BLaER1 (cell line): Measurements from ENCODE around the gene STXBP1.

Source experiments
- H3K27ac ChIP-seq: shearing (Covaris generic); formaldehyde crosslinking; 2 replicates; pipeline ENCODE4 v1.8.1; 2022
- H3K27me3 ChIP-seq: shearing (Covaris generic); formaldehyde crosslinking; 2 replicates; pipeline ENCODE4 v1.8.1; 2022
- H3K36me3 ChIP-seq: shearing (Covaris generic); formaldehyde crosslinking; 2 replicates; pipeline ENCODE4 v1.8.1; 2022
- H3K4me1 ChIP-seq: shearing (Covaris generic); formaldehyde crosslinking; 2 replicates; pipeline ENCODE4 v1.8.1; 2022
- H3K4me2 ChIP-seq: shearing (Covaris generic); formaldehyde crosslinking; 2 replicates; pipeline ENCODE4 v1.8.1; 2022
- H3K4me3 ChIP-seq: shearing (Covaris generic); formaldehyde crosslinking; 2 replicates; pipeline ENCODE4 v1.8.1; 2022
- H3K9ac ChIP-seq: shearing (Covaris generic); formaldehyde crosslinking; 2 replicates; pipeline ENCODE4 v1.8.1; 2022
- H3K9me3 ChIP-seq: shearing (Covaris generic); formaldehyde crosslinking; 2 replicates; pipeline ENCODE4 v1.8.1; 2022
- H4K20me1 ChIP-seq: shearing (Covaris generic); formaldehyde crosslinking; 2 replicates; pipeline ENCODE4 v1.8.1; 2022
- Cebpa-rat ChIP-seq: shearing (Covaris generic); IDR thresholded peaks from 2 replicates; pipeline ENCODE4 v1.8.1; 2022

STXBP1 gene

DNA sequence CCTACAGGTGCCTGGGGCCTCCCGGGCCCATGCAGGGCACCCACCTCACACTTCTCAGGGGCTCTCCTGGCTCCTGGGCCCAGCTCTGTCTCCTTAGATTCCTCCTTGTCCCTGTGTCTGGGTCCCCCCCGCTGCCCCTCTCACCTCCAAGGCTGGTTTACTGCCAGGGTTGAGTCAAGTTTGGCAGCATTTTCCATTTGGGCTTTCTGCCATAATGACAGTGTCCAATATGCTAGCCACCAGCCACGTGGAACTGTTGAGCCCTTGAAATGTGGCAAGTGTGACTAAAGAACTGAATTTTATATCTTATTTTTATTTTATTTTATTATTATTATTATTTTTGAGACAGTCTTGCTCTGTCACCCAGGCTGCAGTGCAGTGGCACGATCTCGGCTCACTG is 105.7 kb downstream of the STXBP1 start:
- H3K4me2 ChIP-seq: peak overlapping the region; percentile 95
- peak overlapping the region; percentile 28; the same call in 1 of the 2 replicates for H3K27ac ChIP-seq
- TF ChIP-seq Cebpa-rat: no peak
- H4K20me1 ChIP-seq: peaks cover 18% of the 10 kb centered on the region
- peaks cover 71% of the 10 kb centered on the region for H3K4me1 ChIP-seq
- no peaks in the 10 kb centered on the region for H3K27me3 ChIP-seq
- H3K9me3 ChIP-seq: no peaks in the 10 kb centered on the region
- H3K4me3 ChIP-seq: no peak overlapping the region
- H3K36me3 ChIP-seq: no peaks in the 10 kb centered on the region
- H3K9ac ChIP-seq: 0 out of 2 replicates have a peak overlapping the region, but pooled peaks have one; percentile 48

DNA sequence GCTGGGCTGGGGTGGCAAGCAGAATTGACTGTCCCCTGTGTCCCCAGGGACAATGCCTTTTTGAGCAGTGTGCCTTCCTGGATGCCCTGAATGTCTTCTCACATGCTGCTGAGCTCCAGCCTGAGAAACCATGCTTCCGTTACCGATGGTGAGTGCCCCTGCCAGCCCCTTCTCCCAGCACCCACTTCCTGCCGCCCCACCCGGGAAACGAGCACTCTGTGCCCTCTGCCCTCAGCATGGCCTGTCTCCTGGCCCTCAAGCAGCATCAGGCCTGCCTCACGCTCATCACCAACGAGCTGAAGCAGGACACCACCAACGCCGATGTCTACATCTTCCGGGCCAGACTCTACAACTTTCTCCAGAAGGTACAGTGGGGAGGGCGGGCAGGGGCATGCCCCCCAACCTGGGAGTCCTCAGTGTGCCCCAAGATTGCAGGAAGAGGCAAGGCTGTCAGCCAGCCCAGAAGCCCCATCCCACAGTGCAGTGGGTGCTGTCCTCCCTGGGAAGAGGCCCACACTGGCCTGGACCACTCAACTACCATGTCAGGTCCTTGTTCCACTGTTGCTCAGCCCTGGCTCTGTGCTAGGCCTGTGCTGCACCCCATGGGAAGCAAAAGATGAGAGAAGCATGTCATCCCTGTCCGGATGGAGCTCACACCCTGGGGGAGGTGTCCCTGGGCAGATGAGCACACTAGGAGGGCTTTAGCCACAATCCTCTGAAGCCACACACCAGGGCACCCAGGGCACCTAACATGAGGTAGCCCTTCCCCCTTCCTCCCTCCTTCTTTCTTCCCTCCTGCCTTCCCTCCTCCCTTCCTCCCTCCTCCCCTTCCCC is 108.2 kb downstream of the STXBP1 start:
- Histone ChIP-seq H3K27ac (peak overlapping the region; percentile 86), H3K9me3 (no peaks in the 10 kb centered on the region), H3K36me3 (0 out of 2 replicates have a peak, but pooled peaks cover 3% of the 10 kb centered on the region), H3K4me2 (peak overlapping the region; percentile 89), H4K20me1 (no peaks in the 10 kb centered on the region), H3K4me3 (peak overlapping the region; percentile 46), H3K9ac (peak overlapping the region; percentile 69), H3K27me3 (no peaks in the 10 kb centered on the region), H3K4me1 (peaks cover 80% of the 10 kb centered on the region)
- no peak for TF ChIP-seq Cebpa-rat

DNA sequence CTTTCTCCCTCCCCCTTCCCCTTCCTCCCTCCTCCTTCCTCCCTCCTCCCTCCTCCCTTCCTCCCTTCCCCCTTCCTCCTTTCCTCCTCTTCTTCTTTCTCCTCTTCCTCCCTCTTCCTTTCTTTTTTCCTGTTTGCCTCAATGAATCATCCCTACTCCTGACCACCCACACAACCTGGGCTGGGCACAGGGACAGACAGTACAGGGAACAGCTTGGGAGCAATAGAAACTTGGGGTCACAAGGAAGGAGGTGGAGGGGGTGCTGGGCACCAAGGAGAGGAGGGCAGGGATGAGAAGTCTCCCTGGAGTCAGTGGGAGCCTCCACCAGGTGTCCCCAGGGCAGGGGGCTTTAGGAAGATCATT is 108.8 kb downstream of the STXBP1 start:
- Histone ChIP-seq H3K4me2 (peak overlapping the region; percentile 89), H3K27me3 (no peaks in the 10 kb centered on the region), H3K36me3 (0 out of 2 replicates have a peak, but pooled peaks cover 3% of the 10 kb centered on the region), H3K4me1 (peaks cover 79% of the 10 kb centered on the region), H3K9me3 (no peaks in the 10 kb centered on the region), H3K27ac (peak overlapping the region; percentile 65), H3K4me3 (no peak overlapping the region), H3K9ac (no peak overlapping the region), H4K20me1 (no peaks in the 10 kb centered on the region)
- TF ChIP-seq Cebpa-rat: no peak

DNA sequence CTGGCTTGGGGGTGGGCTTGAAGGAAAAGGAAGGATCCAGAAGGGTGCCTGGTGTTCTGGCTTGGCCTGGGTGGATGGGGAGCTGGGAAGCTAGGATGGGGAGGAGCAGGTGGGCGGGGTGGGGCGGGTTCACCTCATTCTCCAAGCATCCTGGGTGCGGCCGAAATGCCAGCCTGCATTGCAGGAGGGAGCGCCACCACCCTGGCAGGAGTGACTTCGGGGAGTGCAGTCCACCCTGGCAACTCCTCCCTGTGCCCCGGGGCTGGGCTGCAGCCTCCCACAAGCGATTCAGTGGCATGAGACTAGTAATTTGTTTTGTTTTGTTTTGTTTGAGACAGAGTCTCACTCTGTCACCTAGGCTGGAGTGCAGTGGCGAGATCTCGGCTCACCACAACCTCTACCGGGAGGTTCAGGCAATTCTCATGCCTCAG is 109.3 kb downstream of the STXBP1 start:
- no peaks in the 10 kb centered on the region for H3K9me3 ChIP-seq
- H4K20me1 ChIP-seq: no peaks in the 10 kb centered on the region
- H3K4me1 ChIP-seq: peaks cover 74% of the 10 kb centered on the region
- no peak overlapping the region for H3K4me3 ChIP-seq
- H3K9ac ChIP-seq: no peak overlapping the region
- H3K27ac ChIP-seq: peak overlapping the region; percentile 65
- TF ChIP-seq Cebpa-rat: no peak
- peaks cover 3% of the 10 kb centered on the region; the same call in 1 of the 2 replicates for H3K36me3 ChIP-seq
- peak overlapping the region; percentile 89 for H3K4me2 ChIP-seq
- H3K27me3 ChIP-seq: no peaks in the 10 kb centered on the region

DNA sequence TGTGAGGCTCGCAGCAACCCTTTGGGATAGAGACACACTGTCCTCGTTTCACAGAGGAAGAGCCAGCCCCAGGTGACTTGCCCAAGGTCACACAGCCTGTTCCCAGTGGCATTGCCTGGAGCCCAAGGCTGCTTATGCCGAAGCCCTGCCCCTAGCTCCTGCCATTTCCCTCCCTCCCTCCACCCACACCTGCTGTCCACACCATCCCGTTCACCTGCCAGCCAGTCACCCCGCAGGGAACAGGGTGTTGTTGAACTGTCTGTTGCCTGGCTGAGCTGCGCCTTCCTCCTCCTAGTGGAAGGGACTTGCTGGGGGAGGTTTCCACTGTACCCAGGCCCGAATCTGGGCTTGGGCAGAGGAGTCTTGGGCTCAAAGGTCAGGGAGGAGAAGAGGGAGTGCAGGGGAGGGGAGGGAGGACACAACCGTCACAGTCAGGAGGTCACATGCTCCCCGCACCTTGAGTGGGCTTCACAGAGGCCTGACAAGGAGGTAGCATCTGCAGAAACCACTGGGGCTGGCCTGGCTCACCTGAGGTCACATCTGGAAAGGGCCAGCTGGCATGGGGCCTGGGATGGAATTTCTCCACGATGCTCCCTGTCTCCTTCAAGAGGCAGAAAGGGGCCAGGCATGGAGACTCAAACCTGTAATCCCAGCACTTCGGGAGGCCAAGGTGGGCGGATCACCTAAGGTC is 110.1 kb downstream of the STXBP1 start:
- H3K36me3 ChIP-seq: peaks cover 3% of the 10 kb centered on the region; the same call in 1 of the 2 replicates
- no peaks in the 10 kb centered on the region for H4K20me1 ChIP-seq
- peaks cover 66% of the 10 kb centered on the region for H3K4me1 ChIP-seq
- no peaks in the 10 kb centered on the region for H3K27me3 ChIP-seq
- TF ChIP-seq Cebpa-rat: no peak
- no peak overlapping the region for H3K4me3 ChIP-seq
- H3K9ac ChIP-seq: no peak overlapping the region
- no peaks in the 10 kb centered on the region for H3K9me3 ChIP-seq
- H3K27ac ChIP-seq: 0 out of 2 replicates have a peak overlapping the region, but pooled peaks have one; percentile 26
- H3K4me2 ChIP-seq: no peak overlapping the region

DNA sequence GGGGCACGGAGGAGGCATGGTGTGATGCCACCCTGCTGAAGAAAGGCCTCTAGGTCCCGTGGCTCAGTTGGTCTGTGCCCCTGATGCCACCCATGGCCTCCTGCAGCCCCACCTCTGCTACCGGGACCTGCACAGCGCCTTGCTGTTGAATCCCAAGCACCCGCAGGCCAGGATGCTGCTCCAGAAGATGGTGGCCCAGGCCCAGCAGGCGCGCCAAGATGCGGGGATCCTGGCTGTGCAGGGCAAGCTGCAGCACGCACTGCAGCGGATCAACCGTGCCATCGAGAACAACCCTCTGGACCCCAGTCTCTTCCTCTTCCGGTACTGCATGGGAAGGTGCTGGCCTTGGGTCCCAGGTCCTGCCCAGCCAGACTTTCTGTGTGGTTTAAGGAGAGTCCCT is 110.9 kb downstream of the STXBP1 start:
- H3K4me3 ChIP-seq: no peak overlapping the region
- peaks cover 58% of the 10 kb centered on the region for H3K4me1 ChIP-seq
- no peak overlapping the region for H3K27ac ChIP-seq
- H4K20me1 ChIP-seq: no peaks in the 10 kb centered on the region
- no peaks in the 10 kb centered on the region for H3K9me3 ChIP-seq
- no peaks in the 10 kb centered on the region for H3K27me3 ChIP-seq
- H3K36me3 ChIP-seq: peaks cover 3% of the 10 kb centered on the region; the same call in 1 of the 2 replicates
- H3K4me2 ChIP-seq: 0 out of 2 replicates have a peak overlapping the region, but pooled peaks have one; percentile 7
- TF ChIP-seq Cebpa-rat: no peak
- H3K9ac ChIP-seq: no peak overlapping the region

DNA sequence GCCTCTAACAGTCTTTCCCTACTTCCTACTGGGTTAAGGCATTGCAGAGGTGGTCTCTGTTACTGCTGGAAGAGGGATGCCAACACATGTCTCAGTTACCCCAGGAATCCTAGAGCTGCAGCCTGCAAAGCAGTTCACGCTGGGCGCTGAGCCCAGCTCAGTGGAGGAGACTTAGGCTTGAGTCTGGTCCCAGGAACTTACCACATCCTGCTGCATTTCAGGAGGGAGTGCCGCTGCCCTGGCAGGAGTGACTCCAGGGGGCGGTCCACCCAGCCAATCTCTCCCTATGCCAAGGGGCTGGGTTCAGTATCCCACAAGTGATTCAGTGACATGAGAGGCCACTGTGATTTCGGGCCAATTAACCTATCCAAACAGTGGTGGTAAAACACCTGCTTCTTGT is 111.4 kb downstream of the STXBP1 start:
- Histone ChIP-seq H3K9ac (no peak overlapping the region), H3K27me3 (no peaks in the 10 kb centered on the region), H3K4me3 (no peak overlapping the region), H4K20me1 (no peaks in the 10 kb centered on the region), H3K9me3 (no peaks in the 10 kb centered on the region), H3K36me3 (peaks cover 3% of the 10 kb centered on the region; the same call in 1 of the 2 replicates), H3K4me1 (peaks cover 57% of the 10 kb centered on the region), H3K27ac (no peak overlapping the region), H3K4me2 (0 out of 2 replicates have a peak overlapping the region, but pooled peaks have one; percentile 7)
- no peak for TF ChIP-seq Cebpa-rat

DNA sequence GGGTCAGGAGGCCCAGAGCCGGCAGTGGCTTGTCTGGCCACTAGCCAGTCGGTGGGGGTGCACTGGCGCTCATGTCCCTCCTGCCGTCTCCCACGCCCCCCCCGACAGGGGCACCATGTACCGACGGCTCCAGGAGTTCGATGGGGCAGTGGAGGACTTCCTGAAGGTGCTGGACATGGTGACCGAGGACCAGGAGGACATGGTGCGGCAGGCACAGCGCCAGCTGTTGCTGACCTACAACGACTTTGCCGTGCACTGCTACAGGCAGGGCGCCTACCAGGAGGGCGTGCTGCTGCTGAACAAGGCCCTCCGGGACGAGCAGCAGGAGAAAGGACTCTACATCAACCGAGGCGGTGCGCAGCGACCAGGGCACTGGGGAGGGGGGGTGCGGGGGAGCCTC is 111.9 kb downstream of the STXBP1 start:
- TF ChIP-seq Cebpa-rat: no peak
- H3K27me3 ChIP-seq: no peaks in the 10 kb centered on the region
- H3K36me3 ChIP-seq: peaks cover 6% of the 10 kb centered on the region
- H3K9ac ChIP-seq: no peak overlapping the region
- H3K4me2 ChIP-seq: no peak overlapping the region
- no peaks in the 10 kb centered on the region for H4K20me1 ChIP-seq
- H3K4me1 ChIP-seq: peaks cover 51% of the 10 kb centered on the region
- H3K9me3 ChIP-seq: no peaks in the 10 kb centered on the region
- H3K27ac ChIP-seq: no peak overlapping the region
- H3K4me3 ChIP-seq: no peak overlapping the region

DNA sequence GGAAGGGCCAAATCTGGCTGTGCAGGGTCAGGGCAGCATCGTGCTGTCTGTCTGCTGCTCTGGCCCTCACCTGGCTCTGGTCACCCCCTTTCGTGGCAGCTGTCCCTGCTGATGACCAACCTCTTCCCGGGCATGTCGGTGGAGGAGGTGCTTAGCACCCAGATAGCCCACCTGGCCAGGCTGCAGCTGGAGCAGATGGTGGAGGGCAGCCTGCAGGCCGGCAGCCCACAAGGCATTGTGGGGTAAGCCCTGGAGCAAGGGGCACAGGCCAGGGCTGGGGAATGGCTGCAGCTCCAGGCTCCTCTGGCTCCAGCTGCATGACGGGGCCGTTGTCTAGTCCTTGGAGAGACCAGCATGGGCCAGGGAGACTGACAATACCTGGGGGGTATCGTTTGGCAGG is 114.8 kb downstream of the STXBP1 start:
- Histone ChIP-seq H3K4me1 (peaks cover 27% of the 10 kb centered on the region), H3K9ac (no peak overlapping the region), H3K4me2 (no peak overlapping the region)

DNA sequence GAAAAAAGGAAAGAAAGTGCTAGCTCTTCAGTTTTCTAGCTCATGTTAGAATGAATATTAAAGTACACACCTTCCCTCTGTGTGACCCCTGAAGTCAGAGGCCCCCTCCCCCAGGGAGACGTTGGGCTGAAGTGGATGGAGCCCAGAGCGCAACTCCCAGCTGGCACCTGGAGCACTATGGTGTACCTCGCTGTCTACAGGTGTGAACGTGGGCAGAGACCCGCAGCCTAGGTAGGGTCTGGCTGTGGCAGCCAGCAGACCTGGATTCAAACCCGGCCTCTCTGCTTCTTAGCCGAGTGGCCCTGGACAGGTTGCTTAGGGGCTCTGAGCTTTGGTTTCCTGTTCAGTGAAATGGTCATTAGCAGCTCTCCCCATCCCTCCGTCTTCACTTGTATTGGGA is 116.7 kb downstream of the STXBP1 start:
- TF ChIP-seq Cebpa-rat: no peak
- no peaks in the 10 kb centered on the region for H4K20me1 ChIP-seq
- no peaks in the 10 kb centered on the region for H3K27me3 ChIP-seq
- H3K27ac ChIP-seq: no peak overlapping the region
- H3K4me2 ChIP-seq: no peak overlapping the region
- no peaks in the 10 kb centered on the region for H3K9me3 ChIP-seq
- H3K9ac ChIP-seq: no peak overlapping the region
- H3K4me3 ChIP-seq: no peak overlapping the region
- H3K4me1 ChIP-seq: peaks cover 29% of the 10 kb centered on the region
- peaks cover 42% of the 10 kb centered on the region for H3K36me3 ChIP-seq

More for the DNA sequence above, 114.8 kb downstream of the STXBP1 start:
- Histone ChIP-seq H3K27me3 (no peaks in the 10 kb centered on the region), H3K36me3 (peaks cover 29% of the 10 kb centered on the region), H4K20me1 (no peaks in the 10 kb centered on the region), H3K9me3 (no peaks in the 10 kb centered on the region), H3K4me3 (no peak overlapping the region), H3K27ac (no peak overlapping the region)
- no peak for TF ChIP-seq Cebpa-rat
